ENCODE data around the gene KBTBD8. TPM values are rescaled to one million over a fixed set of nuclear protein-coding genes. Genes with fewer than 3 reads are reported as not detected.

Gene KBTBD8
- total RNA-seq, 4 donors from 2014 or later, result 1.4 to 3.3 (median 2.4) TPM

- H3K27ac ChIP-seq (replicated peaks in 1 of 4), result no peak overlapping the region
Measured at GRCh38 chr3:67017211-67017610, 19.1 kb downstream of the KBTBD8 start.

GRCh38 chr3:67018105-67018788 lies 20.1 kb downstream of the KBTBD8 start:
- Histone ChIP-seq H3K27me3 (no peaks in the 10 kb centered on the region), H3K9me3 (no peaks in the 10 kb centered on the region), H3K36me3 (no peaks in the 10 kb centered on the region), H3K27ac (replicated peaks in 1 of 4) (no peak overlapping the region), H3K4me1 (peaks cover 5 to 12% (median 9%) of the 10 kb centered on the region in 4 donors), H3K4me3 (no peak overlapping the region)
- DNase-seq (ENCODE audit: extremely low spot score), result no peak
- WGBS, result 30% methylated on average over 12 of the region's 12 CpGs
- intact Hi-C loops (cut with DNase I), result no loop called here
- TF ChIP-seq POLR2A (IDR thresholded peaks at IDR 0.05; ENCODE audit: low read depth), result no peak

More at GRCh38 chr3:67017211-67017610, 19.1 kb downstream of the KBTBD8 start:
- intact Hi-C loops (cut with DNase I), result no loop called here
- no peak for TF ChIP-seq EP300 (IDR thresholded peaks at IDR 0.05)
- TF ChIP-seq POLR2AphosphoS5 (IDR thresholded peaks at IDR 0.05), result no peak
- no peak for TF ChIP-seq CTCF (IDR thresholded peaks at IDR 0.05)
- TF ChIP-seq POLR2A (IDR thresholded peaks at IDR 0.05; ENCODE audit: low read depth), result no peak
- 63% methylated on average over 1 of the region's 1 CpG for WGBS
- Histone ChIP-seq H3K4me3 (no peak overlapping the region), H3K4me1 (peaks cover 5 to 12% (median 9%) of the 10 kb centered on the region in 4 donors), H3K27me3 (no peaks in the 10 kb centered on the region), H3K9me3 (no peaks in the 10 kb centered on the region), H3K36me3 (no peaks in the 10 kb centered on the region)
- DNase-seq (ENCODE audit: extremely low spot score), result no peak

GRCh38 chr3:67018789-67019526 lies 20.9 kb downstream of the KBTBD8 start:
- Histone ChIP-seq H3K27ac (replicated peaks in 1 of 4) (no peak overlapping the region), H3K36me3 (no peaks in the 10 kb centered on the region), H3K4me1 (peaks cover 5 to 12% (median 9%) of the 10 kb centered on the region in 4 donors), H3K9me3 (no peaks in the 10 kb centered on the region), H3K4me3 (no peak overlapping the region), H3K27me3 (no peaks in the 10 kb centered on the region)
- WGBS, result 93% methylated on average over 13 of the region's 13 CpGs
- TF ChIP-seq POLR2A (IDR thresholded peaks at IDR 0.05; ENCODE audit: low read depth) (no peak), POLR2AphosphoS5 (IDR thresholded peaks at IDR 0.05) (no peak), EP300 (IDR thresholded peaks at IDR 0.05) (no peak), CTCF (IDR thresholded peaks at IDR 0.05) (no peak)
- DNase-seq (ENCODE audit: extremely low spot score), result no peak
- intact Hi-C loops (cut with DNase I), result no loop called here

- Histone ChIP-seq H3K9me3 (no peaks in the 10 kb centered on the region), H3K27me3 (no peaks in the 10 kb centered on the region), H3K36me3 (no peaks in the 10 kb centered on the region), H3K4me1 (no peaks in the 10 kb centered on the region), H3K4me3 (no peak overlapping the region), H3K27ac (replicated peaks in 1 of 4) (no peak overlapping the region)
- DNase-seq (ENCODE audit: extremely low spot score), result no peak
- intact Hi-C loops (cut with DNase I), result no loop called here
- 88% methylated on average over 5 of the region's 5 CpGs for WGBS
- no peak for TF ChIP-seq CTCF (IDR thresholded peaks at IDR 0.05)
- TF ChIP-seq EP300 (IDR thresholded peaks at IDR 0.05), result no peak
- no peak for TF ChIP-seq POLR2AphosphoS5 (IDR thresholded peaks at IDR 0.05)
- no peak for TF ChIP-seq POLR2A (IDR thresholded peaks at IDR 0.05; ENCODE audit: low read depth)
Measured at GRCh38 chr3:67028001-67028784, 30.1 kb downstream of the KBTBD8 start.

Data from esophagus muscularis mucosa (tissue), 4 donors.